HG03045 (cell line): ENCODE data around the gene DENND1A.
A peak's percentile ranks its signal among the peaks of the same experiment; 100 is the strongest.

ENCODE experiments used
- ATAC-seq: cut with Tn5 transposase; IDR thresholded peaks from one replicate; pipeline ENCODE4 v1.9.1; 2021; ENCODE audit warnings: mild to moderate bottlenecking, moderate library complexity; ENCODE audit not compliant: unreplicated experiment

The DENND1A gene

GRCh38 chr9:123775289-123776284 is 154.3 kb downstream of the DENND1A start:
- no peak for ATAC-seq

DNA sequence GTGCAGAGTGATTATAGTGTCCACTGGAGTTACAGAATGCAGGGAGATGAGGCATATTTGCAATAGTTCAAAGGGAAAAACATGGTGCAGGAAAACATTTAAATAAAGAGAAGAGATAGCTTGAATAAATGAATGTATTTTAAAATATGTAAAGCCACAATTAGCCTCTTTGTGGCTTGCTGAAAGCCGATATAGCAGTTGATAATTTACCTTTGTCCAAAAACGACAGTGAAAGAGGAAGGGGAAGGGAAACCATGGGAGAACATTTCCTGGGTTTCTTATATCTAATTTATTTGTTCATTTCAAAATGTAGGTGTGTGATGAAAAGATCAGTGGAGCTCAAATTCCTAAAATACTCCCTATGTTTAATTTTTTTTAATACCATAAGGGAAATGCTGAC is 156.1 kb downstream of the DENND1A start:
- no peak for ATAC-seq

- no peak for ATAC-seq
Observed at GRCh38 chr9:123772967-123773366, 157.0 kb downstream of the DENND1A start.

DNA sequence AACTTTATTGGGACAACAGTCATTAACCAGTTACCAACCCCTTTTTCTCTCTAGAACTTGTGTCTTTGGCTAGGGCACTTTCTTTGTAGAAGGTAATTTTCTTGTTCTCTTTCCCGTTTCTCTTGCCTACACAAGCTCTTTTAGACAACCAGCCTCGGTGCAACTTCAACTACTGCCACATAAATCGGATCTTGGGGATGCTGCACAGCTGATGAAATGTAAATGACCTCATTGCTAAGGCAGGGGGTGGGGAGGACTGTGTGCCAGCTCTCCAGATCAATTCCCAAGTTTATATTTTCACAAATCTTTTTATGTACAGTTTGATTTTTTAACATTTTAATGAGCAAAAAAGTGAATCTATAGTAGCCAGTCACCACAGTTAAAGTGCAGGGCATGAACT is 157.6 kb downstream of the DENND1A start:
- ATAC-seq: no peak

DNA sequence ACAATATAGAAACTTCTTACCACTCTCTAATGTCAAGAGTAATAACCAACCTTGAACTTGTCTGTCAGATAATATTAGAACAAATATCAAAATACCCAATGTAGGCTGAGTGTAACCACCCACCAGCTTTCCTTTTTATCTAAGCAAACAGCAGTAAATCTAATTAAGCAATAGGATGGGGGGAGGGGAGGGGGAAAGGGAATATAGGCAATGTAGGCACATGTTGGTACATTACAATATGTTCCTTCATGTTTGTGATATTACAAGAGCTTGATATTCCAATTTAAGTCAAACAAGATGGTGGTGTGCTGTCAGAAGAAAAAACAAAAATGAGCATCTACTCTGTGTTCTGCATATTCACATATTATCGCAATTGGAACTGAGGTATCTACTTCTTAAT is 158.2 kb downstream of the DENND1A start:
- ATAC-seq: no peak

DNA sequence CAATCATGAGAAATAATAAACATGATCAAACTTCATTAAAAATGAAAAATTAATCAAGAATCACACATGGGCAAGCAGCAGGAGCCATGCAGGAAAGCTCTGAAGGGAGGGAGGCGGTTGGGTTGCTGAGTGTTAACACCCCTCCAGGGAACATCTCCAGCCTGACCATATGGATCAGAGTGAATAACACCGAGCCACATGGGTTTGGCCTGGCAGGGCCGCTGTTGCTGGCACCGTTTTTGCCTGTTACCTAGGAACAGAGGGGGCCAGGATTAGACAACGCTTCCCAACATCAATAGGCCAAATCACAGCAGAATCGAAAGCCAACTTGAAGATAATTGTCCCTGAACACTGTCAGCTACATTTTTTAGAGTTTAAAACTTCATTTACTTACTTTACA is 160.2 kb downstream of the DENND1A start:
- no peak for ATAC-seq

- ATAC-seq: no peak
Observed at GRCh38 chr9:123763910-123764588, 165.9 kb downstream of the DENND1A start.

DNA sequence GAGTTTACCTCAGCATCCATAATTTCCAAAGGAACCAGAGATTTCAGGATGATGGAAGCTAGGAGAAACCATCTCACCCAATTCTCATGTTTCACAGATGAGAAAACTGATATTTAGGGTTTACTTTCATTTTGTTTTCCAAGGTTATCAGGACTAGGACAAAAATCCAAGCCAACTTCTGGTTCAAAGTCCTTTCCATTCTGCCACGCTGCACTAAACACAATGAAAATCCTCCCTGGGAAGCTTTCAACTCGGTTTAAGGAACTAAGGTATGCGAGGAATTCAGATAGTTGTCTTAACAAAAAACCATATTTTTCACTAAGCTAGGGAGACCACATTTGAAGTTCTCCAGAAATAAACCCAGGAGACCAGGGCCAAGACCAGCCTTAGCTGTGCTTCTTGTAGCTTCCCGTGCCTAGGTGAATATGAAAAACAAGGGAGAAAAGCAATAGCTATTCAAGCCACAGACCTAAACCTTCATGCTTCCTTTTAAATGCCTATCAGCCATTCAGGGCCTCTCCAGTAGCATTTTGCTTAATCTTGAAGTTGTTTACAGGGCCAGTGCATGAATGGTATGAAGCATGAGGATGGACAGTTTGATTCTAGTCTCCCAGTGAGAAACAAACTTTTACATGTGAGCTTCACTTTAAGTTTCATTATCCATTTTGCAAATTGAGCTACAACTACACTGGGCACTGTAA is 167.9 kb downstream of the DENND1A start:
- no peak for ATAC-seq

DNA sequence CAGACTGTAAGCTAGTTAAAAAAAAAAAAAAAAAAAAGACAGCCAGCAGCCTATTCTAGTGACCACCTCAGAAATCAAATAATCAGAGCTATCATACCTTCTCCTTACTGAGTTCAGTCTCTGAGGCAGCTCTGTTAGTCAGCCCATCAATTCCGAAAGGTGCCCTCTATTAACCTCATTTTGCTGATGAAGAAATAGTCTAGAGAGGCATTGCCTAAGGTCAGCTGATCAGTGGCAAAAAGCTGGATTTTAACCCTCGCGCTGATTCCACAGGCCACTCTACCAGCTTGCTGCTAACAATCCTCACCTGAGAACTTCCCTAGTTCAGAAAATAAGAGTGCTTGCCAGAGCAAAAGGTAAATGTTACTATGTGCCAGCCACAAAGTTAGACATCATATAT is 172.0 kb downstream of the DENND1A start:
- no peak for ATAC-seq

DNA sequence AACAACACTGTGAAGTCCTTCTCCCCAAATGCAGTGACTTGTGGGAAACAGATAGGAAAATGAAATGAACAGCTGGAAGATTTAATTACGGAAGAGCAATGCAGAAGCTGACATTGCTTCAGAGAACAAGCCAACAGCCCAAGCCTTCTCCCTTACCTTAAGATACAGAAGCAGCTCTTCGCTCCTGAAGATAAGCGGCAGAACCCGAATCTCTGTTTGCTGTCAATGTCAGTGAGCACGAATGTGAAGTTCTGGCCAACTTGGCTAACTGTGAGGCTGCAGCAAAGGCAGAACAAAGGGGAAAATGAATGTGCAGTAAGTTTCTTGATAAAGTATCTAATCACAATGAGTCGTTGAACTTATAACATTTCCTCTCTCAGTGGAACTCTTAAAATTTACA is 172.4 kb downstream of the DENND1A start:
- no peak for ATAC-seq

DNA sequence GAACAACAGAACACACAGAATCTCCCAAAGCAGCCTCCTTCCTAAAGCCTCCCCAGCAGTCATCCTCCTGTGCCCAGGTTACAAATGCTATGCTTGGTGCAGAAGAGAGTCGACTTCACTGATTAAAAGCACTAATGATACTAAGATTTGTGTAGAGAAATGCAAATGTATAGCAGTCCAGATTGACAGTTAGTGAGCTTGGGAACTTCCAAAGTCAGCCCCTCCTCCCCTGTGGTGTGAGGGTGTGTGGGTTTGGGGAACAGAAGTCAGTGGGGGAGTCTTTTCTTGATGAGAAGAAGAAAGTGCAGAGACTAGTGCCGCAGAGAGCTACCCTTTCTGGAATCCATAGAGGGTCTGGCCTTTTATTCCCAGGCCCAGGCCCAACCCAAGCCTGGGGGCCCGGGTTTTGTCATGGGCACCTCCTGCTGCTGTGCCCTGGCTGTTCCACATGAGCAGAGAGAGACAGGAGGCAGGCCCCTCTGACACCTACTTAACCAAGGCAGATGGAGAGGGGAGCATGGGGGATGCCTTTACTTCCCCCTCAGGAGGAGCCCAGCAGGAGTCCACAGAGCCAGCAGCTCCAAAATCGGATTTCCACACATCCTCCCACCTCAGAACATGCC is 173.3 kb downstream of the DENND1A start:
- no peak for ATAC-seq

GRCh38 chr9:123753669-123754258 is 176.2 kb downstream of the DENND1A start:
- ATAC-seq: no peak

GRCh38 chr9:123753016-123753415 is 176.9 kb downstream of the DENND1A start:
- no peak for ATAC-seq

- peak; percentile 61 for ATAC-seq
Observed at GRCh38 chr9:123749580-123750202, 180.2 kb downstream of the DENND1A start.

GRCh38 chr9:123746765-123747164 is 183.2 kb downstream of the DENND1A start:
- ATAC-seq: no peak

GRCh38 chr9:123745933-123746332 is 184.0 kb downstream of the DENND1A start:
- no peak for ATAC-seq

DNA sequence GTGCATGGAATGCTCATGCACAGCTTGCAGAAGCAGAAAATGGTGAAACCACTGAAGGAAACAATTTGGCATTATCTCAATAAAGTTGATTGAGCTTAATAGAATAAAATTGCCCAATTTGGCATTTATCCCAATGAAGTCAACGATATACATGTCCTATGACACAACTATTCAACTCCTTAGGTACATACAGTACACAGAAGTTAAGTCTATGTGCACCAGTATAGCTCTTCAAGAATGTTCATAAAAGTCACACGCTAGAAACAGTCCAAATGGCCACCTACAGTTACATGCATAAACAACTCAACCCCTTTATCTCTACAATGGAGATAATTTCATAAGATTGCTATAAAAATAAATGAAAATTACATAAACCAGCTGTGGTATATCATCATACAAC is 184.5 kb downstream of the DENND1A start:
- no peak for ATAC-seq

- no peak for ATAC-seq
Observed at GRCh38 chr9:123743737-123744136, 186.2 kb downstream of the DENND1A start.

GRCh38 chr9:123742009-123742767 is 187.7 kb downstream of the DENND1A start:
- no peak for ATAC-seq
